Right atrium auricular region (tissue), 2 donors: ENCODE results near the gene SH2D1B. TPM values are rescaled to one million over a fixed set of nuclear protein-coding genes. Genes with fewer than 3 reads are reported as not detected.
"Not testable (repeated sequence)": the region's sequence is repeated elsewhere in the genome, so short reads cannot be mapped to it uniquely, and the experiment has no call there.

ENCODE experiments used
- DNase-seq: peaks from one replicate; pipeline ENCODE4 v3.0.0-alpha.2; 2019; ENCODE audit warnings: low spot score
- H3K27ac ChIP-seq, 2 donors: fragments of 200-600 bp; sonication (generic); 1 replicate in 1 of 2; 2 replicates in 1 of 2; pipeline ENCODE4 v1.5.1; 2016 to 2019
- H3K27me3 ChIP-seq, 2 donors: fragments of 200-600 bp; sonication (generic); one replicate each; pipeline versions ENCODE4 v1.5.1 to v1.6.0; 2017 to 2019
- H3K36me3 ChIP-seq: fragments of 200-600 bp; sonication (generic); one replicate; pipeline ENCODE4 v1.5.1; 2016
- H3K4me1 ChIP-seq, 2 donors: fragments of 200-600 bp; sonication (generic); one replicate each; pipeline versions ENCODE4 v1.5.1 to v1.6.0; 2017 to 2019
- H3K4me3 ChIP-seq, 2 donors: fragments of 200-600 bp; sonication (generic); 1 replicate in 1 of 2; 2 replicates in 1 of 2; pipeline ENCODE4 v1.5.1; 2017 to 2019; ENCODE audit warnings: mild to moderate bottlenecking in 1 of 2, moderate library complexity in 1 of 2
- H3K9me3 ChIP-seq, 2 donors: fragments of 200-600 bp; sonication (generic); one replicate each; pipeline ENCODE4 v1.5.1; 2019
- total RNA-seq, 2 donors: library from RNA; depleted of rRNA; stranded (reverse); fragments of >200 nt; gene quantifications; one replicate each; pipeline ENCODE4 v1.1.0, GENCODE V29; 2016
- TF ChIP-seq, protein P1 (sequence below), 2 donors: fragments of 200-600 bp; sonication (generic); IDR thresholded peaks; one replicate each; pipeline ENCODE4 v1.5.1; 2019; ENCODE audit warnings: antibody characterized with exemption in 2 of 2

Gene SH2D1B, protein sequence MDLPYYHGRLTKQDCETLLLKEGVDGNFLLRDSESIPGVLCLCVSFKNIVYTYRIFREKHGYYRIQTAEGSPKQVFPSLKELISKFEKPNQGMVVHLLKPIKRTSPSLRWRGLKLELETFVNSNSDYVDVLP
- under 1 TPM in 1 of 2 donors, not detected in 1; 0.16 TPM for total RNA-seq

DNA sequence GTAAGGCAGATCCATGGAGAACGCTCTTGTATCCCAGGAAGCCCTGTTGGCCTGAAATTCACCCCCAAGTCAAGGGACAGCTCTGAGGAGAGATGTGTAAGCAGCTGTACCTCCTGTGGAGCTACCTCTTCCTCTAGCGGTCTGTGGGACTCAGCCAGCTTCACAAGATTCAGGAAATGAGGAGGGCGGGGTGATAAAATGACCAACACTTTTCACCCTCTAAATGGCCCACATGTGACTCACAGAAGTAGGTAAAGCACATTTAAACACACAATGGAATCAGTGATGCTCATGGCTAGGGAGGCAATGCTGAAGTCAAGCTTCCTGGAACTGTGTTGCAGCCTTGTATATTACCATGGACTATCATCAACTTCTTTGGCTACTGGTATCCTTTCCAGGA lies at the start of gene SH2D1B:
SH2D1B (minus strand) TSS at position 135 of the 400 bp plus-strand sequence; CDS start at position 15, 120 bp downstream.
- H3K9me3 ChIP-seq: peaks cover 0 to 8% of the 10 kb centered on the region in 2 donors
- H3K4me3 ChIP-seq: no peak within 1 kb of the TSS
- TF ChIP-seq, protein P1, sequence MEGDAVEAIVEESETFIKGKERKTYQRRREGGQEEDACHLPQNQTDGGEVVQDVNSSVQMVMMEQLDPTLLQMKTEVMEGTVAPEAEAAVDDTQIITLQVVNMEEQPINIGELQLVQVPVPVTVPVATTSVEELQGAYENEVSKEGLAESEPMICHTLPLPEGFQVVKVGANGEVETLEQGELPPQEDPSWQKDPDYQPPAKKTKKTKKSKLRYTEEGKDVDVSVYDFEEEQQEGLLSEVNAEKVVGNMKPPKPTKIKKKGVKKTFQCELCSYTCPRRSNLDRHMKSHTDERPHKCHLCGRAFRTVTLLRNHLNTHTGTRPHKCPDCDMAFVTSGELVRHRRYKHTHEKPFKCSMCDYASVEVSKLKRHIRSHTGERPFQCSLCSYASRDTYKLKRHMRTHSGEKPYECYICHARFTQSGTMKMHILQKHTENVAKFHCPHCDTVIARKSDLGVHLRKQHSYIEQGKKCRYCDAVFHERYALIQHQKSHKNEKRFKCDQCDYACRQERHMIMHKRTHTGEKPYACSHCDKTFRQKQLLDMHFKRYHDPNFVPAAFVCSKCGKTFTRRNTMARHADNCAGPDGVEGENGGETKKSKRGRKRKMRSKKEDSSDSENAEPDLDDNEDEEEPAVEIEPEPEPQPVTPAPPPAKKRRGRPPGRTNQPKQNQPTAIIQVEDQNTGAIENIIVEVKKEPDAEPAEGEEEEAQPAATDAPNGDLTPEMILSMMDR (IDR thresholded peaks at IDR 0.05): no peak
- H3K27me3 ChIP-seq: no peaks in the 10 kb centered on the region
- no peak for DNase-seq
- no peaks in the 10 kb centered on the region for H3K36me3 ChIP-seq
- no peak within 1 kb of the TSS for H3K27ac ChIP-seq
- H3K4me1 ChIP-seq: no peaks in the 10 kb centered on the region

DNA sequence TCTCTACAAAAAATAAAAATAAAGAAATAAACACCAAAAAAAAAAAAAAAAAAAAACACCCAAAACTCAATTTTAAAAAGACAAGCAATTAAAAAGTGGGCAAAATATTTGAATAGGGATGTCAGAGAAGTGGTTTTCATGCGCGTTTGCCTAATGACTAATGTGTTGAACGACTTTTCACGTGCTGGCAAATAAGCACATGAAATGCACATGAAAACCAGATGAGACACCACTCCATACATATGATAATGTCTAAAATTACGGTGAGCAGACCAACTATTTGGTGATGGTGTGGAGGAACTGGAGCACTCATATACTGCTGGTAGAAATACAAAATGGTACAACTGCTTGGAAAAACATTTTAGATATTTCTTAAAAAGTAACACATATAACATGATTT lies 46.3 kb upstream of the SH2D1B start:
- no peak for DNase-seq
- H3K4me1 ChIP-seq: no peaks in the 10 kb centered on the region
- no peak overlapping the region for H3K4me3 ChIP-seq
- no peaks in the 10 kb centered on the region for H3K27me3 ChIP-seq
- TF ChIP-seq, protein P1 (IDR thresholded peaks at IDR 0.05): no peak
- H3K27ac ChIP-seq: no peak overlapping the region
- no peaks in the 10 kb centered on the region for H3K9me3 ChIP-seq
- H3K36me3 ChIP-seq: no peaks in the 10 kb centered on the region

DNA sequence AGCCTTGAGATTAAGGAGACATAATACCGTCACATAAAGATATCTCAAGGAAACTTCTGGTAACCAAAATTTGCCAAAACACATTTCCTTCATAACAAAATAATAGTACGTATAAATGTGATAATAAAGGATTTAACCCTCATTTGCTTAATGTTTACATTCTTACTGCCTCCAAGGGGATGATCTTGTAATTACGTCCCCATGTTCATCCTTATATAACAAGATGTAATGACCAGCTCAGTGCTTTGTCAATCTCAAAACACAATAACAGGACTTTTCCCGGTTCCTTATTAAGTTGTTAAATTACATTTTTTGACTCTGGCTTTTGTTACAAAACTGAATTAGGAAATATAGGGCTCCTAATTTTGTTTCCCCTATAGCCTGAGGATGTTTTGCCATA lies 44.4 kb upstream of the SH2D1B start:
- no peaks in the 10 kb centered on the region for H3K36me3 ChIP-seq
- H3K4me1 ChIP-seq: no peaks in the 10 kb centered on the region
- H3K27ac ChIP-seq: no peak overlapping the region
- H3K9me3 ChIP-seq: no peaks in the 10 kb centered on the region
- DNase-seq: no peak
- H3K27me3 ChIP-seq: no peaks in the 10 kb centered on the region
- TF ChIP-seq, protein P1 (IDR thresholded peaks at IDR 0.05): no peak
- H3K4me3 ChIP-seq: no peak overlapping the region

DNA sequence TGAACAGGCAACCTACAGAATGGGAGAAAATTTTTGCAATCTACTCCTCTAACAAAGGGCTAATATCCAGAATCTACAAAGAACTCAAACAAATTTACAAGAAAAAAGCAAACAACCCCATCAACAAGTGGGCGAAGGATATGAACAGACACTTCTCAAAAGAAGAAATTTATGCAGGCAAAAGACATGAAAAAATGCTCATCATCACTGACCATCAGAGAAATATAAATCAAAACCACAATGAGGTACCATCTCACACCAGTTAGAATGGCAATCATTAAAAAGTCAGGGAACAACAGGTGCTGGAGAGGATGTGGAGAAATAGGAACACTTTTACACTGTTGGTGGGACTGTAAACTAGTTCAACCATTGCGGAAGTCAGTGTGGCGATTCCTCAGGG lies 42.4 kb upstream of the SH2D1B start:
- H3K9me3 ChIP-seq, H3K36me3 ChIP-seq, H3K4me1 ChIP-seq, DNase-seq, H3K4me3 ChIP-seq, H3K27me3 ChIP-seq, H3K27ac ChIP-seq: not testable (repeated sequence)

DNA sequence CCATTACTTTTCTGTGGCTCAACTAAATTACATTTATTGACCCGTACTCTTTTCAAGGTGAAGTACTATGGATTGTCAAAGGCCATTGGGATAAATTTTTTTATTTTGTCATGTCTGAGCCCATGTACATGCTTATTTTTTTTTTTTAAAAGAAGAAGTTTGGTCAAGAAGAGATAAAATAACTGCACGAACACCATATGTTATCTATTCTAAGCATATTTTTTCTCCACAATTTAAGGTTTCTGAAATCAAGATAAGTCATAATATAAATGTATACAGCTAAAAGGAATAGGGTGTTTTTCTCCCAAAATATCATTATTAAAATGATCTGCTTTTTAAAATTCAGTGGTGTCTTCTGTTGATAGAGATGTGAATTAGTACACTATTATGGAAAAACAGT lies 35.0 kb upstream of the SH2D1B start:
- TF ChIP-seq, protein P1 (IDR thresholded peaks at IDR 0.05): no peak
- H3K9me3 ChIP-seq: no peaks in the 10 kb centered on the region
- no peak overlapping the region for H3K4me3 ChIP-seq
- no peaks in the 10 kb centered on the region for H3K27me3 ChIP-seq
- no peaks in the 10 kb centered on the region for H3K4me1 ChIP-seq
- no peaks in the 10 kb centered on the region for H3K36me3 ChIP-seq
- no peak for DNase-seq
- H3K27ac ChIP-seq: no peak overlapping the region

DNA sequence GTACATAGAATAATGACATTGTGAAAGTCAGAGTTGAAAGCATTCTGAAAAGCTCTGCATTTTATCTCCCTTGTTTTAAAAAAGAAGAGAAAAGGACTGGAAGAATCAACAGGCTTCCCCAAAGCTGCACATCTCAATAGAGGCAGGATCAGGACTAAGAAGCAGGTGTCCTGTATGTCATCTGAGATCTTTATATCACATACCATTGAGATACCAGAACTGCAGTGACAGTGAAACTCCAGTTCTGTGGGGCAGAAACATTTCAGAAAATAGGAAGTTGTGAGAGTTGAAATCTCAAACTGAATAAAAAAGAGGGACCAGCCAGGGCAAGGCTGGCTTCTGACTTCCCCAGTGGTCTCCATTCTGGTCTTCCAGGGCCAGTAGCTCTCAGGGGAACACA lies 33.0 kb upstream of the SH2D1B start:
- DNase-seq: no peak
- Histone ChIP-seq H3K4me1 (no peaks in the 10 kb centered on the region), H3K9me3 (no peaks in the 10 kb centered on the region), H3K4me3 (no peak overlapping the region), H3K36me3 (no peaks in the 10 kb centered on the region), H3K27me3 (no peaks in the 10 kb centered on the region), H3K27ac (no peak overlapping the region)
- TF ChIP-seq, protein P1 (IDR thresholded peaks at IDR 0.05): no peak

DNA sequence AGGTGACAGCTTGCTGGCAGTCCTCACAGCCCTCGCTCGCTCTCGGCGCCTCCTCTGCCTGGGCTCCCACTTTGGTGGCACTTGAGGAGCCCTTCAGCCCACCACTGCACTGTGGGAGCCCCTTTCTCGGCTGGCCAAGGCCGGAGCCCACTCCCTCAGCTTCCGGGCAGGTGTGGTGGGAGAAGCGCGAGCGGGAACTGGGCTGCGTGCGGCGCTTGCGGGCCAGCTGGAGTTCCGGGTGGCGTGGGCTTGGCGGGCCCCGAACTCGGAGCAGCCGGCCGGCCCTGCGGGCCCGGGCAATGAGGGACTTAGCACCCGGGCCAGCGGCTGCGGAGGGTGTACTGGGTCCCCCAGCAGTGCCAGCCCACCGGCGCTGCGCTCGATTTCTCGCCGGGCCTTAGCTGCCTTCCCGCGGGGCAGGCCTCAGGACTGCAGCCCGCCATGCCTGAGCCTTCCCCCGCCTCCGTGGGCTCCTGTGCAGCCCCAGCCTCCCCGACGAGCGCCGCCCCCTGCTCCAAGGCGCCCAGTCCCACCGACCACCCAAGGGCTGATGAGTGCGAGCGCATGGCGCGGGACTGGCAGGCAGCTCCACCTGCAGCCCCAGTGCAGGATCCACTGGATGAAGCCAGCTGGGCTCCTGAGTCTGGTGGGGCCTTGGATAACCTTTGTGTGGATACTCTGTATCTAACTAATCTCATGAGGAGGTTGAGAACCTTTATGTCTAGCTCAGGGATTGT lies 21.2 kb upstream of the SH2D1B start:
- H3K36me3 ChIP-seq, DNase-seq, H3K4me3 ChIP-seq, H3K27me3 ChIP-seq, H3K27ac ChIP-seq, H3K4me1 ChIP-seq, H3K9me3 ChIP-seq: not testable (repeated sequence)
